Common myeloid progenitor, CD34-positive (primary cell): ENCODE measurements around the gene ARMC12.

Source experiments
- CTCF ChIA-PET: fragments of 350-600 bp; sonication (Branson Sonifier 250); formaldehyde crosslinking; loops from one replicate; lab custom pipeline; 2021; ENCODE audit warnings: antibody characterized with exemption; lab: Charles Lee
- POLR2A ChIA-PET: fragments of 350-600 bp; sonication (Branson Sonifier 250); formaldehyde crosslinking; loops from one replicate; lab custom pipeline; 2021; ENCODE audit warnings: antibody characterized with exemption; lab: Charles Lee
- DNase-seq, 3 donors: peaks; one replicate each; pipeline versions ENCODE4 v3.0.0 to v3.0.0-alpha.2; 2013
- H3K27ac ChIP-seq, 2 experiments: 1 replicate in 1 of 2; 2 replicates in 1 of 2; pipeline ENCODE4 v1.7.0; 2013; ENCODE audit warnings: inconsistent platforms in 2 of 2, low read length in 2 of 2, mild to moderate bottlenecking in 2 of 2, low read depth in 1 of 2, moderate library complexity in 1 of 2; ENCODE audit not compliant: severe bottlenecking in 2 of 2, insufficient read depth in 1 of 2, poor library complexity in 1 of 2
- H3K27me3 ChIP-seq, 5 experiments: replicated peaks in 2 of 5; 1 replicate in 3 of 5; 2 replicates in 2 of 5; pipeline versions ENCODE4 v1.6.1 to v1.7.0; 2013; ENCODE audit warnings: low read length in 4 of 5, mild to moderate bottlenecking in 2 of 5, moderate library complexity in 2 of 5, inconsistent platforms in 1 of 5; ENCODE audit not compliant: insufficient read depth in 5 of 5, control insufficient read depth in 4 of 5
- H3K36me3 ChIP-seq, 4 experiments: 1 replicate in 2 of 4; 2 replicates in 2 of 4; pipeline versions ENCODE4 v1.6.1 to v1.7.0; 2013; ENCODE audit warnings: low read length in 3 of 4, control low read depth in 1 of 4, mild to moderate bottlenecking in 1 of 4; ENCODE audit not compliant: control insufficient read depth in 4 of 4, insufficient read depth in 4 of 4
- H3K4me1 ChIP-seq, 4 experiments: 1 replicate in 3 of 4; 2 replicates in 1 of 4; pipeline versions ENCODE4 v1.6.1 to v1.7.1; 2013; ENCODE audit warnings: low read length in 3 of 4, mild to moderate bottlenecking in 3 of 4, control low read depth in 1 of 4, inconsistent platforms in 1 of 4, moderate library complexity in 1 of 4; ENCODE audit not compliant: control insufficient read depth in 4 of 4, insufficient read depth in 4 of 4; ENCODE audit errors: control extremely low read depth in 1 of 4
- H3K4me3 ChIP-seq, 7 experiments: 1 replicate in 4 of 7; 2 replicates in 3 of 7; pipeline versions ENCODE4 v1.5.1 to v1.7.0; 2013; ENCODE audit warnings: mild to moderate bottlenecking in 7 of 7, low read length in 6 of 7, moderate library complexity in 6 of 7, inconsistent platforms in 2 of 7, low read depth in 2 of 7, control low read depth in 1 of 7; ENCODE audit not compliant: insufficient read depth in 4 of 7, control insufficient read depth in 1 of 7; ENCODE audit errors: extremely low read depth in 1 of 7
- H3K9me3 ChIP-seq, 5 experiments: 1 replicate in 4 of 5; 2 replicates in 1 of 5; pipeline versions ENCODE4 v1.6.1 to v1.7.1; 2013; ENCODE audit warnings: low read length in 4 of 5, mild to moderate bottlenecking in 2 of 5, inconsistent platforms in 1 of 5, low read depth in 1 of 5, moderate library complexity in 1 of 5; ENCODE audit not compliant: control insufficient read depth in 4 of 5, insufficient read depth in 2 of 5; ENCODE audit errors: control extremely low read depth in 1 of 5
- WGBS: methylation state at CpG from one replicate; pipeline ENCODE4 v1.1.5; 2013; ENCODE audit not compliant: insufficient coverage; 5-methylcytosine and 5-hydroxymethylcytosine counted together

Gene ARMC12

GRCh38 chr6:35710241-35710847 is 26.5 kb upstream of the ARMC12 start:
- DNase-seq = peak in 1 of 3 donors; percentile 21
- ChIA-PET CTCF (interaction anchor here (0.6 to 2.0 kb wide), 5 partner anchors 10 to 464 kb away, joined by 3 to 5 read pairs (median 3); partner anchors contain the start of gene ARMC12), POLR2A (interaction anchor here (0.6 kb wide), 1 partner anchor 9 kb away, joined by 3 read pairs; no protein-coding TSS in a partner anchor)
- H3K4me1 ChIP-seq = peaks cover 0 to 23% (median 7%) of the 10 kb centered on the region in 4 experiments
- H3K27ac ChIP-seq = no peak overlapping the region
- WGBS = no CpG with 5 or more reads among the region's 4 CpGs
- no peak overlapping the region for H3K4me3 ChIP-seq
- no peaks in the 10 kb centered on the region for H3K27me3 ChIP-seq
- no peaks in the 10 kb centered on the region for H3K9me3 ChIP-seq
- no peaks in the 10 kb centered on the region for H3K36me3 ChIP-seq

- Histone ChIP-seq H3K4me3 (no peak overlapping the region), H3K36me3 (no peaks in the 10 kb centered on the region), H3K27me3 (no peaks in the 10 kb centered on the region), H3K9me3 (no peaks in the 10 kb centered on the region), H3K27ac (no peak overlapping the region), H3K4me1 (peaks cover 0 to 31% (median 18%) of the 10 kb centered on the region in 4 experiments)
- ChIA-PET CTCF (interaction anchor here (0.7 to 2.0 kb wide), 2 partner anchors 20 to 22 kb away, joined by 4 to 5 read pairs; no protein-coding TSS in a partner anchor), POLR2A (no interaction called here)
- 93% methylated on average over 3 of the region's 7 CpGs for WGBS
- no peak for DNase-seq
Observed at GRCh38 chr6:35711731-35712130, 25.1 kb upstream of the ARMC12 start.

DNA sequence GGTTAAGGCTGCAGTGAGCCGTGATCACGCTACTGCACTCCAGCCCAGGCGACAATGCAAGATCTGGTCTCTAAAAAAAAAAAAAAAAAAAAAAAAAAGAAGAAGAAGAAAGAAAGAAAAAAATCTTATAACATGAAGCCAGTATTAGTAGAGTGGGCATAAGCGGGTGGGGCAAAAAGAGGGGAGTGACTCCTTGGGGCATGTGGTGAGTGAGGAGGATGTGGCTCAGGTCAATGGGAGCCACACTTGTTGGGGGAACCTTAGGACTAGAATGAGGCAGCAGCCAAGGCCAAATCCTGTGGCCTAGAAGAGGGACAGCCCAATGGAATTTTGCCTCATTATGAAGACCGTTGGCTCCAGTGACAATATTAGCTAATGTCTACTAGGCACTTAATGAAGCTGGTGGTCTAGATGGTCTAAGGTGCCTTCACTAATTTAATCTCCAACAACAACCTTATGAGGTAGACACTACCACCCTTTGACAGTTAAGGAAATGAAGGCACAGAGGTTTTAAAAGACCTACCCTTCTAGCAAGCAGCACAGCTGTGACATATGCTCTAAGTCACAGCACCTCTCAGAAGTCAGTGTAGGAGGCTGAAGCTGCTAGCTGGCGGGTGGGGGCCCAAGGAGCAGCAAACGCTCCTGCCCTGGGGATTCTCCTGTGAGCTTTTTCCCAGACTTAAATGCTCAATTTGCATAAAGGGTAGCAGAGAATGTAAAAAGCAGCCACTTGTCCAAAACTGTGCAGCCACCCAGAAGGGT is 23.6 kb upstream of the ARMC12 start:
- ChIA-PET POLR2A (no interaction called here), CTCF (interaction anchor here (0.9 to 1.8 kb wide), 3 partner anchors 9 to 28 kb away, joined by 3 to 6 read pairs (median 4); no protein-coding TSS in a partner anchor)
- no peaks in the 10 kb centered on the region for H3K27me3 ChIP-seq
- H3K36me3 ChIP-seq = no peaks in the 10 kb centered on the region
- H3K4me1 ChIP-seq = peaks cover 4 to 45% (median 32%) of the 10 kb centered on the region in 4 experiments
- no peak overlapping the region for H3K4me3 ChIP-seq
- DNase-seq = peak in 2 of 3 donors; percentile 65 to 71
- 92% methylated on average over 4 of the region's 7 CpGs for WGBS
- no peaks in the 10 kb centered on the region for H3K9me3 ChIP-seq
- H3K27ac ChIP-seq = no peak overlapping the region

- Histone ChIP-seq H3K36me3 (no peaks in the 10 kb centered on the region), H3K4me3 (peak overlapping the region in 2 of 7 experiments; percentile 7 to 34), H3K27ac (no peak overlapping the region), H3K27me3 (no peaks in the 10 kb centered on the region), H3K4me1 (peaks cover 17 to 75% (median 68%) of the 10 kb centered on the region in 4 experiments), H3K9me3 (no peaks in the 10 kb centered on the region)
- ChIA-PET POLR2A (no interaction called here), CTCF (interaction anchor here (0.5 to 4.0 kb wide), 6 partner anchors 11 to 137 kb away, joined by 3 to 17 read pairs (median 6); partner anchors contain the start of gene ARMC12)
- WGBS = no CpG with 5 or more reads among the region's 2 CpGs
- no peak for DNase-seq
Observed at GRCh38 chr6:35716798-35717197, 20.0 kb upstream of the ARMC12 start.

DNA sequence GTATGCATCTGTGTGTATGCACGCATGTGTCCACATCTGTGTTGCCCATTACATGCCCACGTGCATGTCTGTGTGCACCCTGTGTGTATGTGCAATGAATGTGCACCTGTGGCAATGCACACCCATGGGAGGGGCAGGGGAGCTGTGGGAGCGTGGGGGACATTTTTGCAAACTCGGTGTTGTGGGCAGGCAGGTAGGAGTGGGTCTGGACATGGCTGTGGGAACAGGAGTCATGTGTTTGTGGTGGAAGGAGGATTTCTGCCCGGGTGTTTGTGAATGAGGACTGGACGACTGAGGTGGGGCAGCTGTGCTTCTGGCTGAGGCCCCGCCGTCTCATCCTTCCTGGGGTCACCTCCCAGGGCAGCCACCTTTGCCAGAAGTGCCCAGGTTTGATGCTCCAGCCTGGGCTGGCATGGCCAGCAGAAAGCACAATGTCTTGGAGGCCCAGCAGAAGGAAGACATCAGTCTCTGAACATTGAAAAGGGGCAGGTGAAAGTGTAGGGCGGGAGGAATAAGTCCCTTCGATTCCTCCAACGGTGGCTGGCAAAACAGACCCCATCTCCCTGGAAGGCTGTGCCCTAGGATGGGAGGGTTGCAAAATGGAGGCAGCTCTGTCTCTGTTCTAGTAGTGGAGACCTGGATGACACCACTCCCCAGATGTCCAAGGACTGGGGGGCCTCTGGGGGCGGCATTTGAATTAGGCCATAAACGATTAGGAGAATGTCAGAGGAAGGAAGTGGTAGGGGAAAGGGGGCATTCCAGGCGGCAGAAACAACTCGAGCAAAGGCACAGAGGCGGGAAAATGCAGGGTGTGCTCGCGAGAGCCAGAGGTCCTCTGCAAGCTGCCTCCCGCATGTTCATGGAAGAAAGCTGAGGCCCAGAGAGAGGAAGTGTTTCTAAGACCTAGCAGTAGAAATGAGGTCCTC is 19.1 kb upstream of the ARMC12 start:
- Histone ChIP-seq H3K9me3 (no peaks in the 10 kb centered on the region), H3K27me3 (no peaks in the 10 kb centered on the region), H3K4me3 (peak overlapping the region in 3 of 7 experiments; percentile 7 to 48 (median 19)), H3K27ac (peak overlapping the region; percentile 48 to 80), H3K36me3 (no peaks in the 10 kb centered on the region), H3K4me1 (peaks cover 17 to 78% (median 73%) of the 10 kb centered on the region in 4 experiments)
- POLR2A ChIA-PET = interaction anchor here (0.6 to 1.2 kb wide), 4 partner anchors 10 to 49 kb away, joined by 3 to 4 read pairs (median 4); no protein-coding TSS in a partner anchor
- DNase-seq = peak in 2 of 3 donors; percentile 45 to 46
- CTCF ChIA-PET = interaction anchor here (0.5 to 4.0 kb wide), 6 partner anchors 10 to 138 kb away, joined by 3 to 17 read pairs (median 6); partner anchors contain the start of gene ARMC12
- 43% methylated on average over 12 of the region's 19 CpGs for WGBS

- POLR2A ChIA-PET = interaction anchor here (0.8 to 1.2 kb wide), 3 partner anchors 10 to 49 kb away, joined by 3 to 4 read pairs (median 3); no protein-coding TSS in a partner anchor
- no peaks in the 10 kb centered on the region for H3K27me3 ChIP-seq
- peak overlapping the region in 3 of 7 experiments; percentile 34 to 64 (median 48) for H3K4me3 ChIP-seq
- H3K9me3 ChIP-seq = no peaks in the 10 kb centered on the region
- peak in 2 of 3 donors; percentile 28 to 48 for DNase-seq
- WGBS = 31% methylated on average over 3 of the region's 4 CpGs
- H3K4me1 ChIP-seq = peaks cover 17 to 75% (median 70%) of the 10 kb centered on the region in 4 experiments
- CTCF ChIA-PET = interaction anchor here (2.9 to 4.0 kb wide), 2 partner anchors 10 to 18 kb away, joined by 9 to 17 read pairs; partner anchors contain the start of gene ARMC12
- H3K36me3 ChIP-seq = no peaks in the 10 kb centered on the region
- H3K27ac ChIP-seq = peak overlapping the region; percentile 48 to 80
Observed at GRCh38 chr6:35718375-35718736, 18.5 kb upstream of the ARMC12 start.
